Breast epithelium (tissue), 3 donors: ENCODE measurements around the gene RASSF1.

ENCODE experiments used
- CTCF ChIP-seq, 3 donors: fragments of 450-650 bp; IDR thresholded peaks; one replicate each; pipeline ENCODE4 v1.5.1; 2016 to 2017; ENCODE audit warnings: antibody characterized with exemption in 3 of 3, mild to moderate bottlenecking in 3 of 3, moderate library complexity in 3 of 3
- POLR2A ChIP-seq: fragments of 450-650 bp; IDR thresholded peaks from one replicate; pipeline ENCODE4 v1.6.1; 2016; ENCODE audit warnings: antibody characterized with exemption, mild to moderate bottlenecking, moderate library complexity
- POLR2AphosphoS5 ChIP-seq, 3 donors: sonication (generic); formaldehyde crosslinking; IDR thresholded peaks; one replicate each; pipeline ENCODE4 v1.6.1; 2017; ENCODE audit warnings: antibody characterized with exemption in 3 of 3

DNA sequence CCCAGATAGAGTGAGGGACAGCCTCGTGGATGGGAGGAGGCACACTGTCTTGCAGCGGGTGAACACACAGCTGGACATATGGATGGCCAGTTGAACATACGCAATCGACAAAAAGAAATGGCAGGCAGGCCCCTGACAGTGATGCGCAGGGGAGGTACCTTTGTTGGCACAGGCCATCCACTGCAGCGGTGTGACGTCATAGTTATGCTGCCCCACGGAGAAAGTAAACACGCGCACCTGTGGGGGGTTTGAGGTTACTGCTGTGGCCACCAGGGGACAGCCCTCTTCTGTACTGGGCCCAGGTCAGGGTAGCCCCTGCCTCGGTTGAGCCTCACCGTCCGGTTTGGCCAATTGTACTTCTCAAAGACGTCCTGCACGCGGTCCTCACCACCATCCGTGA lies 38.1 kb upstream of the RASSF1 start:
- TF ChIP-seq CTCF (IDR thresholded peaks at IDR 0.05) (no peak), POLR2A (no peak), POLR2AphosphoS5 (IDR thresholded peaks at IDR 0.05) (no peak)
